ENCODE data around the gene XPC.

XPC gene

DNA sequence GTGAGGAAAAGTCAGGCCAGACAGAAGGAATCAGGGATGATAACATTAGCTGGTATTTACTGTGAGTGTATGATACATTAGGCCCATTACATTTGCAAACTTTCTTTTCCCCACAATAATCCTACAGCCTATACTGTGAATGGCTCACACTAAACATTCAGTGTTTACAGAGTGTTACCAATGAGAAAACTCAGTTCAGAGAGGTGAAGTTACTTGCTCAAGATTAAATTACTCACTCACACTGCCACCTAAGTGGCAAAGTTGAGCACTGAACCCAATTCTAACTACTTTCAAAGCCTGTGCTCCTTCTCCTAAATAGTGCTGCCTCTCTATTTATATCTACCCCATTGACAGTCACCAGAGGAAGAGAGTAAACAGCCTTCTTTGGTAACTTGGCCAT is 8.5 kb downstream of the XPC start:
- no peak for DNase-seq

DNA sequence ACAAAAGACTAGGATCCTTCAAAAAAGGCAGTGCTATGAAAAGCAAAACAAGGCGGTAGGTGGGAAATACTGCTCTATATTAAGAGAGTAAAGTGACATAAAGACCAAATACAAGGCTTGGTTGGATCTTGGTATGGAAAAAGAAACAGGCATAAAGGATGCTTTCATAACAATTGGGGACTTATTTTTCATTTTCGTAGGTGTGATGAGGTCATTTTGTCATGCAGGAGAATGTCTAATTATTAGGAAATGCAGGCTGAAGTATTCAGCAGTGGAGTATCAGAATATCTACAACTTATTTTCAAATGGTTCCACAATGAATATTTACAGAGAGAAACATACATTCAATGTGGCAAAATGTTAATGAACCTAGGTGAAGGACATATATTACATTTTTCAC is 9.0 kb downstream of the XPC start:
- DNase-seq = no peak

DNA sequence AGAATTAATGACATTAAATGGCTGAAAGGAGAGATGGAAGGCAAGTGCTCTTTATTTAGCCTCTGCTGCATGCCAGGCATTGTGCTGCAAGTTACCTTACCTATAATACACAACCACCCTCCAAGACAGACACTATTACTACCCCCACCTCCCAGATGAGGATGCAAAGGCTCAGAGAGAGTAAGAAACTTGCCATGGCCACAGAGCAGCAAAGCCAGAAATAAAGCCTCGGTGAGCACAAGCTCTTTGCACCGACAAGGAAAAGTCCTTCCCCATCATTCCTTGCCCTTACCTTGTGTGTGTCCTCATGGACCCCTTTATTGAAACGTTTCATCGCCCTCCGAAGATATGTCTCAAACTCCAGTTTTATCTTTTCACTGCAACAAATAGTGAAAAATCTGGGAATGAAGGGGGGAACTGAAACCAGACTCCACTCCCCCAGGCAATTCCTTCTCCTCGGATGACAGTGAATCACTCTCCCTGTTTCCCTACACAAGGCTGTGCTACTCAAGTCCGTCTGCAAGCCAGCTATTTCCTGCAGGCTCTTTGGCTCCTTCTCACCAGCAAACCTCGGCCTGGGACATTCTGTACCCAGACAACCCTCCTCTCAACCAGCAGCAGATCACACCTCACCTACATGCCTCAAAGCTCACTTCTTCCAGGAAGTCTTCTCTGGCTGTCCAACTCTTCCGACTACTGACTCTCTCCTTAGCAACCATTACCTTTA is 11.4 kb downstream of the XPC start:
- DNase-seq = no peak

DNA sequence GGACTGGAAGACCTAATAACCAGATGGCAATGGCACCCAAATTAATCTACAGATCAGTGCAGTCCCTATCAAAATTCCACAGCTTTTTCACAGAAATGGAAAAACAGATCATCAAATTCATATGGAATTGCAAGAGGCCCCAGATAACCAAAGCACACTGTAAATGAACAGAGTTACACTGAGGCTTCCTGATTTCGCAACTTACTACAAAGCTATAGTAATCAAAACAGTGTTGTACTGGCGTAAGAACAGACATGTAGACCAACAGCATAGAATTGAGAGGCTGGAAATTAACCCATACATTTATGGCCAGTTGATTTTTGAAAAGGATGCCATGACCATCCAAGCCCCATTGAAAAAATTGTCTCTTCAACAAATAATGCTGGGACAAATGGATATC is 16.2 kb downstream of the XPC start:
- DNase-seq = no peak

DNA sequence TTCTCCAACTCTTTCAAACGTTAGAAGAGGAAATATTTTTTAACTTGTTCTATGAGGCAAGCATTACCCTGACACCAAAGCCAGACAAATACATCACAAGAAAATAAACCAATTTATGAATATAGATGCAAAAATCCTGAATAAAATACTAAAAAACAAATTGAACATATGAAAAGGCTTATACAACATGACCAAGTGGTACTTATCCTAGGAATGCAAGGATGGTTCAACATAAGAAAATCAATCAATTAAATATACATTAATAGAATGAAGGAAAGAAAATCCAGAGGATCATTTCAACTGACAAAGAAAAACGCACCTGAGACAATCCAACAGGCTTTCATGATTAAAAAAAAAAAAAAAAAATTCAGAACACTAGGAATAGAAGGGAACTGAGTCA is 17.1 kb downstream of the XPC start:
- no peak for DNase-seq

DNA sequence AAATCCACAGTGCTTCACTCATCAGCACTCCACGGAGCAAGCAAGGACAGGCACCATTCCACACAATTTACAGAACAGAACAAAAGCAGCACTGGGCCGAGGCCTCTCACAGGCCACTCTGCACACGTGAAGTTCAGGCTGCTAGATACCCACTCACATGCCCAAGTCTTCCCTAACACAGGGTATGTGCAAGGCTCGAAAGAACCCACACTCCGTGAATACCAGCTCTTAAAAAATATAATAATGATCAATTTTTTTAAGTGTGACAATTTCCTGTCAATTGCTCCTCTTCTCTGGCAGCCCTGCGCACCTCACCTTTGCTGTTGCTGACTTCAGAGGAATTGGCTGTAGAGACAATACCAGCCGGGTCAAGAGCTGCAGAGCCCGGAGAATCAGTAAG is 19.0 kb downstream of the XPC start:
- no peak for DNase-seq

DNA sequence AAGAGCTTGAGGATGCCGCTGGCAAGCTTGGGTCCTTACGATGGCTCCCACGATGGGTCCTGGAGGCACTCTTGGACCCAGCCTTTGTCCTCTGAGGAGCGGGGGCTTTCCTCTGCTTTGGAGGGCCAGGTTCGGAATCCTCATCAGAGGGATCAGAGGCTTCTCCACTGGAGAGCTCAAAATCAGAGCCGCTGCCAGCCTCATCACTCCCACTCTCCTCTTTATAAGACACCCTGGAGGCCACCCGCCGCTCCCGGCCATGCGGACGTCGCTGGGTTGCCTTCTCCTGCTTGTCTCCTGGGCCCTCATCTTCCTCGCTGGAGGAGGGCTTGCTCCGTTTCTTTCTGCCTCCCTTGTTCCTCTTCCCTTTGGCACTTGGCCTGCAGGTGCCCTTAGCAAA is 20.0 kb downstream of the XPC start:
- DNase-seq = no peak

DNA sequence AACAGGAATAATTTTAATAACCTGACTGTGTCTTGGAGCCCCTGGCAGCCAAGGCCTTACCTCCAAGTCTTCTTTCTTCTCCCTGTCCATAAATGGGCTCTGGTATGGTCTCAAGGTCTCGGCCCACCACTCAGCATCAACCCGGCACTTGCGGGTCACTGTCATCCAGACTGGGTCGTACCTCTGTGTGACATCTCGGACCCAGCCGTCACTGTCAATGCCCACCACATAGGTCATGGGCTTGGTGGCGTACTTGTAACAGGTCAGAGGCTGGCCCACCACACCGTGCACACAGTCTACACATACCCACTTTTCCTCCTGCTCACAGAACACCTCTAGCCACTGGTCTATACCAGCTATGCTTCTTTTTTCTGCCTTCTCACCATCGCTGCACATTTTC is 20.4 kb downstream of the XPC start:
- DNase-seq = no peak

DNA sequence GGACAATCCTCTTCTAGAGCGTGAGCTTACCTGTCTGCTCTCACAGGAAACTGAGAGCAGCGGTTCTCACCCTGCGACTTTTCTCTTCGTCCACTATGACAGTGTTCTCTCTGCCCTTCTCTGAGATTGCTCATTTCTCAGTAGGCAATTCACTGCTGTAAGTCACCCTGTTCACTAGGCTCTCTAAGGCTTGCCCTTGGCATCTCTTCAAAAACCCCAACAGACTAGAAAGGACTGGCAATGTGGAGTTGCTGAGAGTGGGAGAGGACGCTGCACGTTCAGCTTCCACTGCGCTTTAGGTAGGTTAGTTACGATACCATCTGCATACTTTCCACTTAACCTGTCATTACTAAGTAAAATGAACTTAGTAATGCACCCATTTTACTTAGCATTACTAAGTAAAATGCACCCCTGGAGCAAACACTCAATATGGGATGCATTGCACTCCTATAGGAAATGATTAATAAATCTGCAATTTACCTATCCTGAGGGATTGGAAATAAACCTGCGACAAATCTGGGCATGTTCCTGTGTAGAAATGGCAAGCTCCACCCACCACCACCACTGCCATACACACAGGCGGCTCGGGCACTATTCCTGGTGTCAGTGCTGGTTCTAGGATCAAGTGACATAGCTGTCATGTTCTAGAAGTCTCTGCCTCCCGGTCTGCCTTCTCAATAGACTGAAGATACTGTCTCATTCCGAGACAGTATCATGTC is 21.4 kb downstream of the XPC start:
- DNase-seq = no peak

DNA sequence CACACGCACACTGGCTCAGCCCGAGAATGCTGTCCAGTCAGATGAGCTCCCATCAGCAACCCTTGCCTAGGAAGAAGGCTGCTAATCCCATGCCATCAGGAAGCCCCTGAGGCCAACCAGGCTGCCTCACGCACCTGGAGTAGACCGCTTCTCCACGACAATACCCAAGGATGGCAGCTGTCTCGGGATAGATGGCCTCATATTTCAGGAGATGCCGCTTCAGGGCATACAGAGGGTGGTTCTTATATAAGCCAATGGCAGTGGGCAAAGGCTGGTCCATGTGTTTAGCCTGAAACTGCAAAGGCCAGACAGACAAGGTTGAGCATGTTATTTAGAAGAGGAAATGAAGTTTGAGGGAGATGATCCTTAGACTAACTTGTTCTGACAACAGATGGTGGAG is 22.2 kb downstream of the XPC start:
- no peak for DNase-seq

DNA sequence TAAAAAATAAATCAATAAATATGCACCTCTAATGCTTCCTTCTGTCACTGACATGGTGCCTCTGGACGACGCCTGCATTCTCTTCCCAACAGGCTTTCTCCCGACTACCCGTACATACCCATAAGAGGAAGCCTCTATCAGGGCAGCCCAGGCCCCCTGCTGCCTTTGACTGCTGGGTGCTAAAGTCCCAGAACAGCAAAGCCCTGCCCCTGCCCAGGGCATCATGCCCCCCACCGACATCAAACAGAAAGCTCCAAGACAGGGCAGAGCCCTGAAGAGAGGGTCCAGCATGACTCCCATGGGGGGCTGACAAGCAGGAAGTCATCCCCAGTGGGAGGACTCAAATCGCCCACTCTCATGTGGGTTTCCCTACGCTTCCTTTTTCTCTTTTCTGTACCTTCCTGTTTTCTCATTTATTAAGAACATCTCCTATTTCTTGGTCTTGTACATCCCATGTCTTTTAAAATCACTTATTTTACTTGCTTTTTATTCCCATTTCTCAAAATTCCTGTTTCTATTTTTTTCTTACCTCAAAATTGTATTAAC is 23.4 kb downstream of the XPC start:
- no peak for DNase-seq

DNA sequence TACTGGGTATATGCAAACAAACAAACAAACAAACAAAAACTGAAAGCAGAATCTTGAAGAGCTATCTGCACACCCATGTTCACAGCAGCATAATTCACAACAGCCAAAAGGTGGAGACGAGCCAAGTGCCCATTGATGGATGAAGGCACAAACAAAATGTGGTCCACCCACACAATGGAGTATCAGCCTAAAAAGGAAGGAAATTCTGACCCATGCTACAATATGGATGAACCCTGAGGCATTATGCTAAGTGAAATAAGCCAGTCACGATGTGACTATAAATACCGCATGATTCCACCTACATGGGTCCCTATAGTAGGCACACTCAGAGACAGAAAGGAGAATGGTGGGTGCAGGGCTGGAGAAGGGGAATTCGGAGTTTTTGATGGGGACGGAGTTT is 24.1 kb downstream of the XPC start:
- DNase-seq = no peak

DNA sequence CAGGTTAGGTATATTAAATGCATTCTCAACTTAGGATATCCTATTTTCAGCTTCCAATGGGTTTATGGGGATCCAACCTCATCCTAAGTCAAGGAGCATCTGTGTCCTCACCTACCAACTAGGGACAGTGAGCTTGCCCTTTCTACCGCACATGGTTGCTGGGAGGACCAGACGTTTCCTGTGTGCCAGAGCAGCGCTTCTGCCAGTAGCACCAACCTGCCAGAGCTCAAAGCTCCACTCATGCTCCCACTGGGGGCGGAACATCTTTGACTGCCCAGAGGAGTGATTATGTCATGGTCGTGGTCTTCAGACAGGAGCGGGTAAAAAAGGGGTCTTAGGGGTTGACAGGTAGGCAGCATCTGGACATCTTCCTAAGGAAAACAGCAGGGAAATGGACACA is 24.7 kb downstream of the XPC start:
- no peak for DNase-seq

DNA sequence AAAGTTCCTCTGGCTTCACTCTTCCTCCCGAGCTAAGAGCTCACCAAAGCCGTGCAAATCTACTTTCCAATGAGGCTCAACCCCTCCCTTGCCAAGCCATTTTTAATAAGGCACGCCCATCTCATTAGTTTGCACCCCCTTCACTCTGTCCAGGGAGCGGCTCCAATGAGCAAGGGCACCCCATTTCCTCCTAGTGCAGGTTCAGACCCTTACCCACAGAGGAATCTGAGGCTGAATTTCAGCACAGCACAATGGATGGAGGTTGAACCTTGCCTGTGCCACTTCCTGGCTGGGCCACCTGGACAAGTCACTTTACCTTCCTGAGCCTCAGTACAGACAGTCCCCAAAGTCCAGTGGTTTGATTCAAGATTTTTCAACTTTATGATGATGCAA is 25.4 kb downstream of the XPC start:
- DNase-seq = no peak

DNA sequence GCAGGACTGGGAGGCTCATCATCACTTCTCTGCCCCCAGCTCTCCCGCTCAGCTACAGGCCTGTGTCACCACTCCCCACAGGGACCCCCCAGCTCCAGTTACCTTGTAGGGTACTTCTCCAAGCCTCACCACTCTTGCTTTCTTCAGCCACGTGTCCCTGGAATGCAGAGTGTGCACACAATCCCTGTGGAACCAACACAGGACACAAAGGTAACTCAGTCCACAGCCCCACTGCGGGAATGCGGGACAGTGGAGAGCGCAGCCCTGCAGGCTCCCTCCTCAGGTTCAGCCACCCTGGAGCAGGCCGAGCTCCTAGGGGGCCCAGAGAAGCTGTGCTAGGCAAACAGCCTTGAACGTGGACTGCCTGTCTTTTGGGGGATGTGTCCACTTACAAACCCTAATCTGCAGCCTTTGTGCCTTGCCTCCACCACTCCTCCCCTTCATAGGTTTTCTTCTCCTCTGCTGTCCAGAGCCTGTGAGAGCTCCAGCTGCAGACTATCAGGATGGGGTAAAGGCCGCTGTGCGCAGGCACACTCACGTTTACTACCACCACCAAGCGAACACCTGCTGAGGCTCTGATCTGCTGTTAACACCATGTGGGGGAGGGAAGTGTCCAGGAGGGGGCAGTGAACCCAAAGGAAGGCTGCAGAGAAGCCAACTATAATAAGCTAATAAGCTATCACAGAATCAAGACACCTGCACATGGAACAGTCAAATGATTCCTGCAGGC is 26.0 kb downstream of the XPC start:
- no peak for DNase-seq

DNA sequence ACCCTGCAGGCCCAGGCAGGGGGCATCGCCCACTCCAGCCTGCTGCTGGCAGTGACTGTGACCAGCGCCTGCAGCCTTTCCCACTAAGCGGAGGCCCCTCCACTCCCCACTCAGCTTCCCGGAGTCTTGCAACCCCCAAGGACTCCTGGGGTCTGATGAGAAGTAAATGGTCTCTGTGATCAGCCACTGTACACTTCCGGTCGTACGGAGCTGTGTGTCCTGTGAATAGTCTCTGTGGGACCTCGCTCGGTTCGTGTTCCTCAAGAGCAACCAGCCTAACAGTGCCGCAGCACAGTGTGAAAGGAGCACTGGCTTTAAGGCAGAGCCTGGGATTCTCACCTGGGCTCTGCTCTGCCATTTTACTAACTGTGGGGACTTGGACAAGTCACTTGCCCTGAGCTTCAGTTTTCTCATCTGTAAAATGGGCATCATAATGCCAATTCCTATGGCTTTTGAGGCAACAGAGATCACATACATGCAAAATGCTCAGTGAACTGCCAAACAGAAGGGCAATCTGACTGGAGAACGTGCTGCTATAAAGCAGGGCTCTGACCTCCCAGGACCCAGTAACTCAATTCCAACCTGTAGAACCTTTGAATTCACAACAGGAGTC is 26.8 kb downstream of the XPC start:
- DNase-seq = no peak

DNA sequence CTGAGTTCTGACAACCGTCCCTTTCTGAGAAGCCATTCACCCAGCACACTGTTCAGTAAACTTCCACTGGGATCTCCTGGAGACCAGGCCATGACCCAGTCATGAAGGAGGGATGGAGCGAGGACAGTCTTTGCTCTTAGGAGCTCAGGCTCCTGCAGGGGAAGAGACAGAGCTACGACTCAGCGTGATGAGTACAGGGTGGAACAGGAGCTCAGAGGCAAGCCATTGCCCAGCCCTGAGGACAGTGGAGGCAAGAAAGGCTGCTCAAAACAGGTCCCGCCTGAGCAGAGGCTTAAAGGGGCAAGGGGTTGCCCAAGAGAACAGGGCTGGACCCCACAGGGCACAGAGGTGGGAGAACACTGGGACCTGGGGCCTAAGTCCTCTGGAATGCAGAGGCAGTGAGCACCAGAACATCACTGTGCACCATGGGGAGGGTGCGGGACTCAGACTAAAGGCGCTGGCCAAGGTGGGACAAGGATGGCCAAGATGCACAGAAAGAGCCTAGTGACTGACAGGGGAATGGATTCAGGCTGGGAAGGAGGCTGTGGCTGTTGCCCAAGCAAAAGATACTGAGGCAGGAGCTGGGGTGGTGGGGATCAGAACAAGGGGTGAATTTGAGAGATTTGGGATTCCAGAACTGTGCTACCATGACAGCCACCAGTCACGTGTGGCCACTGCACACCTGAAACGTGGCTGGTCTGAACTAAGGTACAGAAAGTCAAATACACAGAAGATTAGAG is 27.7 kb downstream of the XPC start:
- no peak for DNase-seq

DNA sequence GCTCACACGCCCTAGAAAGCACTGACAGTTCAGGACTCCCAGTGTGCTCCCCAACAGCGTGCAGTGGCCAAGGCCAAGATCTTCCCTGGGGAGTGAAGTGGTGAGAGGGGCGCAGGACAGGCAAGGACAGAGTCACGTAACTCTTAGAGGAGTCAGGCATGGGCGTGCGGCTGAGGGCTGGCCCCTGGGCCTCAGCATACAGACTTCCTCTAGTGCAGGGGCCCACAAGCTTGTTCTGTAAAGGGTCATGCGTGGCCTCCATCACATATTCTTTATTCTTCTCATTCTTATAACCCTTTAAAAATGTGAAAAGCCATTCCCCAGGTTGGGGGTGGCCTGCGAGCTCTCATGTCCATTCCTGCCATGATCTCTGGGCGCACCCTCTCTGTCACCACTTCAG is 28.3 kb downstream of the XPC start:
- DNase-seq = no peak

DNA sequence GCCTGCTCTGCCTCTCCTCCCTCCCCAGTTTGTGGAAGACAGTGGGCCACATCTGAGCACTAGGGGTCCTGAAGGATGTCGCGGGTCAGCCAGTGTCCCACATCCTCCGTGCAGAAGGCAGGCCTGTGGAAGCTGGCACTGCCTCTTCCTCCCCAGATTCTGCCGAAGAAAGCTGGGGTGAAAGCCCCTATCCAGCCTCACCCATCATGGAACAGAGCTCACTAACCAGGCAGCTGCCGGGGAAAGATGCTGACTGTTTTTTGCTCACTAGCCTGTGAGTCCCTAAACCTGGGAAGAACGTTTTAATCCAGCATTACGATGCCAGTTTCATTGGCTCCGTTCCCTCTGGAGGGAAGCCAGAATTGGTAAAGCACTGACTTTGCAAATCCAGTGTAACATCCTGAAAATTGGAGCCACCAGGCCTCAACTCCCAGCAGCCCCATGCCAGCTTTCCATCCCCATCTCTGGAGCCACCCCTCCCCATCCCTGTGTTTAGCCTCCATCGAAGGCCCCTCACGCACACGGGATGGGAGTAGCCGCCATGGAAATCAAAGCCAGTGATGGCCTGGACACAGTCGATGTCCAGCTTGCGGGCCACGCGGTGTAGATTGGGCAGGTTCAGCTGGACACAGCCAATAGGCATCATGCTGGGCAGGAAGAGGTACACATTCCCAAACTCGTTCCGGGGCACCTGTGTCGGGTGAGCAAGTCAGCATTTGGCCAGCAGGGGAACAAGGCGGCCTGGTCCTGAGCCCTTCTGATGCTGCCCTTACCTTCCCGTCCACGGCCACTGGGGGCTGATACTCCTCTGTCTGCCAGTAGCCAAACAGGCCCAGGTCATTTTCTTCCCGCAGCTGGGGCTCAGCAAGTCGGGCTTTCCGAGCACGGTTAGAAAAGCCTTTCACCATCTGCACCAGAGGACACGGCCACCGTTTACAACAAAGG is 30.1 kb downstream of the XPC start:
- no peak for DNase-seq

DNA sequence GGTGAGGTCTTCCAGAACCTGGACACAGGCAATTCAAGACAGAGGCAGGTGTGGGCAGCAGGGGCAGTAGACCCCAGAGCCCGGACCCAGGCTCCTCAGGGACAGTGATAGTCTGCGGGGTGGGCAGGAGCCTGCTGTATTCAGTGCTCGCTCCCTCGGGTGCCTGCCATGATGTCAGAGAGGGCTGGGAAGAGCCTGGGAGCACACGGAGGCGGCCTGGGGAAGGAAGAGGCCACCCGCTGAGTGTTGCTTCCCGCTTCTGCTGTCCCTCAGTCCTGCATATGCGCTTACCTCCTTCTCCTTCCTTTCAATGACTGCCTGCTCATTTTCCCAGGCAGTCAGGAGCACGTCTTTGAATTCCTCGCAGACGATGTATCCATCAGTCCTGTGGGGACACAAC is 30.8 kb downstream of the XPC start:
- DNase-seq = no peak

DNA sequence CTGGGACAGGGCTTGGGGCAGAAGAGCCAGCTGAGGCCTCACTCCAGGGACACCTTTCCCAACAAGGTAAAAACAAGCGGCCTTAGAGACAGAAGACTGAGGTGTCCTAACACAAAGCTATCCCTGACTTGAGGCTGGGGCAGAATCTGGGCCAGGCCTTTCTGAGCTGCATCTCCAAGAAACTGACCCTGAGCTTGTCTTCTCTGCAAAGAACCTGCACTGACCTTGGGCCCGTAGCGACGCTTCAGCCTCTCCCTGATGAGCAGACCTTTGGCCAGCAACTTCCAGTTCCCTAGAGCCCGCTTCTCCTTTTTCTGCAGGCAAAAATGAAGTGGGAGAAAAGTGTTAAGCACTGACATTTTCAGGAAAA is 31.4 kb downstream of the XPC start:
- DNase-seq = no peak
